Transverse colon (tissue), 4 donors: Measurements from ENCODE around the gene TBC1D13. TPM values are rescaled to one million over a fixed set of nuclear protein-coding genes. Genes with fewer than 3 reads are reported as not detected.
"Not testable (repeated sequence)": the region's sequence is repeated elsewhere in the genome, so short reads cannot be mapped to it uniquely, and the experiment has no call there.

ENCODE experiments used
- DNase-seq: peaks from one replicate; pipeline ENCODE4 v3.0.0-alpha.2; 2019
- H3K27ac ChIP-seq, 4 donors: fragments of 200-600 bp; sonication (generic); 2 replicates each; pipeline ENCODE4 v1.5.1; 2016 to 2018; ENCODE audit warnings: inconsistent platforms in 4 of 4
- H3K27me3 ChIP-seq: fragments of 200-600 bp; sonication (generic); 2 replicates; pipeline ENCODE4 v1.5.1; 2017; ENCODE audit warnings: inconsistent platforms
- H3K36me3 ChIP-seq, 4 donors: fragments of 200-600 bp; sonication (generic); 2 replicates each; pipeline ENCODE4 v1.5.1; 2017 to 2019; ENCODE audit warnings: inconsistent platforms in 4 of 4
- H3K4me1 ChIP-seq, 4 donors: fragments of 200-600 bp; sonication (generic); 2 replicates each; pipeline ENCODE4 v1.5.1; 2017 to 2020; ENCODE audit warnings: inconsistent platforms in 4 of 4
- H3K4me3 ChIP-seq, 4 donors: fragments of 200-600 bp; sonication (generic); 1 replicate in 1 of 4; 2 replicates in 3 of 4; pipeline versions ENCODE4 v1.5.1 to v1.6.1; 2017 to 2019; ENCODE audit warnings: inconsistent platforms in 4 of 4
- H3K9me3 ChIP-seq, 2 donors: fragments of 200-600 bp; sonication (generic); 2 replicates each; pipeline ENCODE4 v1.5.1; 2017 to 2019; ENCODE audit warnings: inconsistent platforms in 2 of 2
- EP300 ChIP-seq: sonication (generic); formaldehyde crosslinking; IDR thresholded peaks from one replicate; pipeline ENCODE4 v1.6.1; 2017; ENCODE audit warnings: antibody characterized with exemption, low read depth
- POLR2A ChIP-seq: fragments of 450-650 bp; IDR thresholded peaks from one replicate; pipeline ENCODE4 v1.6.1; 2016; ENCODE audit warnings: antibody characterized with exemption, mild to moderate bottlenecking, moderate library complexity
- POLR2AphosphoS5 ChIP-seq, 3 donors: sonication (generic); formaldehyde crosslinking; IDR thresholded peaks; one replicate each; pipeline ENCODE4 v1.6.1; 2016; ENCODE audit warnings: antibody characterized with exemption in 3 of 3
- WGBS, 2 donors: methylation state at CpG; one replicate each; pipeline ENCODE4 v1.1.5; 2018; ENCODE audit warnings: low coverage in 1 of 2; 5-methylcytosine and 5-hydroxymethylcytosine counted together
- in situ Hi-C, 4 donors: fragments of 200-750 bp; cut with MboI; loops; one replicate each; pipeline versions ENCODE4 v1.15.0 to v1.15.1; 2017; ENCODE audit warnings: low sequenced_read_pairs in 3 of 4, low pct_ligation_motif_present in 1 of 4, low pct_unique_long_range_greater_than_20kb in 1 of 4
- intact Hi-C: fragments of 100-400 bp; cut with DNase I; formaldehyde crosslinking; loops from one replicate; pipeline ENCODE4 v1.15.1; 2023; ENCODE audit warnings: low total_unique reads
- small RNA-seq, 4 donors: library from RNA; depleted of rRNA; stranded (forward); fragments of <200 nt; gene quantifications; one replicate each; pipeline ENCODE3, GENCODE V24; 2016
- total RNA-seq, 4 donors: library from RNA; depleted of rRNA; stranded (reverse); fragments of >200 nt; gene quantifications; one replicate each; pipeline ENCODE4 v1.1.0, GENCODE V29; 2016
- TF ChIP-seq, protein P1 (sequence below), 5 experiments: fragments of 200-600 bp in 3 of 5; fragments of 450-650 bp in 2 of 5; sonication (generic) in 3 of 5; IDR thresholded peaks; 1 replicate in 2 of 5; 2 replicates in 3 of 5; pipeline ENCODE4 v1.5.1; 2016 to 2017; ENCODE audit warnings: antibody characterized with exemption in 5 of 5, inconsistent platforms in 3 of 5, mild to moderate bottlenecking in 2 of 5, moderate library complexity in 1 of 5

The TBC1D13 gene
- total RNA-seq, 4 donors from 2014 or later: 9.6 to 244 (median 21.6) TPM

DNA sequence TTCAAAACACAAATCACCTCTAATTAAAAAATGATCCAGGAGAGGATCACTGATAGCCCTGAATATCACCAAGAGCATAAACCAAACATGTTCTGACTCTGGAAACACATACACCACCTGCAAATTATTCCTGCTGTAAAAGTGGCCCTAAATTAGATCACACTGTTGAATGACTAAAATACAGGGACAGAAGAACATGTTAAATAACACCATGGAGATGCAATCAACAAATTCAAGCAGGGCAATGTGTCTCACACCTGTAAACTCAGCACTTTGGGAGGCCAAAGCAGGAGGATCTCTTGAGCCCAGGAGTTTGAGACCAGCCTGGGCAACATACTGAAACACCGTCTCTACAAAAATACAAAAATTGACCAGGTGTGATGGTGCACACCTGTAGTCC, 60.8 kb downstream of the TBC1D13 start:
- H3K9me3 ChIP-seq: no peaks in the 10 kb centered on the region
- no peak overlapping the region for H3K4me3 ChIP-seq
- intact Hi-C loops (no loop called here), in situ Hi-C loops (no loop called here)
- no peaks in the 10 kb centered on the region for H3K36me3 ChIP-seq
- TF ChIP-seq, protein P1, sequence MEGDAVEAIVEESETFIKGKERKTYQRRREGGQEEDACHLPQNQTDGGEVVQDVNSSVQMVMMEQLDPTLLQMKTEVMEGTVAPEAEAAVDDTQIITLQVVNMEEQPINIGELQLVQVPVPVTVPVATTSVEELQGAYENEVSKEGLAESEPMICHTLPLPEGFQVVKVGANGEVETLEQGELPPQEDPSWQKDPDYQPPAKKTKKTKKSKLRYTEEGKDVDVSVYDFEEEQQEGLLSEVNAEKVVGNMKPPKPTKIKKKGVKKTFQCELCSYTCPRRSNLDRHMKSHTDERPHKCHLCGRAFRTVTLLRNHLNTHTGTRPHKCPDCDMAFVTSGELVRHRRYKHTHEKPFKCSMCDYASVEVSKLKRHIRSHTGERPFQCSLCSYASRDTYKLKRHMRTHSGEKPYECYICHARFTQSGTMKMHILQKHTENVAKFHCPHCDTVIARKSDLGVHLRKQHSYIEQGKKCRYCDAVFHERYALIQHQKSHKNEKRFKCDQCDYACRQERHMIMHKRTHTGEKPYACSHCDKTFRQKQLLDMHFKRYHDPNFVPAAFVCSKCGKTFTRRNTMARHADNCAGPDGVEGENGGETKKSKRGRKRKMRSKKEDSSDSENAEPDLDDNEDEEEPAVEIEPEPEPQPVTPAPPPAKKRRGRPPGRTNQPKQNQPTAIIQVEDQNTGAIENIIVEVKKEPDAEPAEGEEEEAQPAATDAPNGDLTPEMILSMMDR (IDR thresholded peaks at IDR 0.05): no peak
- TF ChIP-seq POLR2A: no peak
- TF ChIP-seq POLR2AphosphoS5 (IDR thresholded peaks at IDR 0.05): no peak
- no peak for TF ChIP-seq EP300
- no peaks in the 10 kb centered on the region for H3K27me3 ChIP-seq
- no peaks in the 10 kb centered on the region for H3K4me1 ChIP-seq
- no peak overlapping the region for H3K27ac ChIP-seq
- DNase-seq: no peak
- WGBS, 2 donors: 100% methylated on average over 1 of the region's 1 CpG; no CpG with 5 or more reads in 1 of the 2 donors

DNA sequence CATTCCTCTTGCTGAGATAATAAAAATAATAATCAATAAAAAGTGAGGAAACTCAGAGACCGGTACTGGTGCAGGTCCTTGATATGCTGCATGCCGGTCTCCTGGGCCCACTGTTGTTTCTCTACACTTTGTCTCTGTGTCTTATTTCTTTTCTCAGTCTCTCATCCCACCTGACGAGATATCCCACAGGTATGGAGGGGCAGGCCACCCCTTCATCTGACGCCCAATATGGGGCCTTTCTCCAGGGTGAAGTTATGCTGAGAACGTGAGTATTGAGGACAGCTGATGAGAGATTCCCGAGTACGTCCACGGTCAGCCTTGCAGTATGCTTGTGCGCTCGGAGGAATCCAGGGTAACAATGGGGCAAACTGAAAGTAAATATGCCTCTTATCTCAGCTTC, 64.0 kb downstream of the TBC1D13 start:
- H3K4me1 ChIP-seq, H3K27ac ChIP-seq, DNase-seq, H3K9me3 ChIP-seq, H3K27me3 ChIP-seq, H3K36me3 ChIP-seq, intact Hi-C loops, H3K4me3 ChIP-seq, in situ Hi-C loops: not testable (repeated sequence)
- 93 to 95% methylated on average over 8 to 10 of the region's 10 CpGs for WGBS, 2 donors

DNA sequence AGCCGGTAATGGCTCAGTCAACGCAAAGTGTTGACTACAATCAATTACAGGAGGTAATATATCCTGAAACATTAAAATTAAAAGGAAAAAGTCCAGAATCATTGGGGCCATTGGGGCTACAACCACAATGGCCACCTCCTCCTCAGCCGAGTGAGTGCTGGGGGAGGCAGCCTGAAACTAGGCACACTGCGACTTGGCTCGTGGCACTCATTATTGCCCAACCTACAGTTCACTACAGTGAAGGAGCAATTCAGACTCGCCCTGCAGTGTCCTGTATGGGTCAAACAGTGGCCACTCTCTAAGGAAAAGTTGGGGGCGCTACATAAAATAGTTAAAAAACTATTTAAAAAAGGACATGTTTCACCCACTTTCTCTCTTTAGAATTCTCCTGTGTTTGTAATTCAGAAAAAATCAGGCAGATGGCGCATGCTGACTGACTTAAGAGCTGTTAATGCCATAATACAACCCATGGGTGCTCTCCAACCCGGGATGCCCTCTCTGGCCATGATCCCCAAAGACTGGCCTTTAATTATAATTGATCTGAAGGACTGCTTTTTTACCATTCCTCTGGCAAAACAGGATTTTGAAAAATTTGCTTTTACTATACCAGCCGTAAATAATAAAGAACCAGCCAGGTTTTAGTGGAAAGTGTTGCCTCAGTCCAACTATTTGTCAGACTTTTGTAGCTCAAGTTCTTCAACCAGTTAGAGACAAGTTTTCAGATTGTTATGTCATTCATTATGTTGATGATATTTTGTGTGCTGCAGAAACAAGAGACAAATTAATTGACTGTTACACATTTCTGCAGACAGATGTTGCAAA, 64.9 kb downstream of the TBC1D13 start:
- TF ChIP-seq, protein P1 (IDR thresholded peaks at IDR 0.05): peak; percentile 42 to 66 (median 52)
- H3K36me3 ChIP-seq, DNase-seq, H3K27ac ChIP-seq, intact Hi-C loops, in situ Hi-C loops, H3K9me3 ChIP-seq, H3K4me3 ChIP-seq, H3K27me3 ChIP-seq, H3K4me1 ChIP-seq: not testable (repeated sequence)
- WGBS, 2 donors: 58 to 67% methylated on average over 6 to 10 of the region's 10 CpGs

DNA sequence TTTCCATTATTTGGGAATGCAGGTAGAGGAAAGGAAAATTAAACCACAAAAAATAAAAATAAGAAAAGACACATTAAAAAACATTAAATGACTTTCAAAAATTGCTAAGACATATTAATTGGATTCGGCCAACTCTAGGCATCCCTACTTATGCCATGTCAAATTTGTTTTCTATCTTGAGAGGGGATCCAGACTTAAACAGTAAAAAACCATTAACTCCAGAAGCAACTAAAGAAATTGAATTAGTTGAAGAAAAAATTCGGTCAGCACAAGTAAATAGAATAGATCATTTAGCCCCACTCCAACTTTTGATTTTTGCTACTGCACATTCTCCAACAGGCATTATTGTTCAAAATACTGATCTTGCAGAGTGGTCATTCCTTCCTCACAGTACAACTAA, 65.6 kb downstream of the TBC1D13 start:
- H3K27me3 ChIP-seq, H3K36me3 ChIP-seq, intact Hi-C loops, H3K27ac ChIP-seq, H3K4me3 ChIP-seq, in situ Hi-C loops, H3K4me1 ChIP-seq, DNase-seq, H3K9me3 ChIP-seq: not testable (repeated sequence)
- 86 to 88% methylated on average over 2 of the region's 2 CpGs for WGBS, 2 donors

DNA sequence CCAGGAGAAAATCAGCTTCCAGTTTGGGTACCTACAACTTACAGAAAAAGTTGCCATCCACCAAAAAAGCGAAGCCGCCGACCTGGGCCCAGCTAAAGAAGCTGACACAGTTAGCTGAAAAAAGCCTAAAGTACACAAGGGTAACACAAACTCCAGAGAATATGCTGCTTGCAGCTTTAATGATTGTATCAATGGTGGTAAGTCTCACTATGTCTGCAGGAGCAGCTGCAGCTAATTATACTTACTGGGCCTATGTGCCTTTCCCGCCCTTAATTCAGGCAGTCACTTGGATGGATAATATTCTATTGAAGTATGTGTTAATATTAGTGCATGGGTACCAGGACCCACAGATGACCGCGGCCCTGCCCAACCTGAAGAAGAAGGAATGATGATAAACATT, 67.4 kb downstream of the TBC1D13 start:
- H3K27ac ChIP-seq, H3K9me3 ChIP-seq, H3K4me3 ChIP-seq, H3K36me3 ChIP-seq, DNase-seq, in situ Hi-C loops, H3K27me3 ChIP-seq, intact Hi-C loops, H3K4me1 ChIP-seq: not testable (repeated sequence)
- 94 to 100% methylated on average over 1 to 6 of the region's 6 CpGs for WGBS, 2 donors

DNA sequence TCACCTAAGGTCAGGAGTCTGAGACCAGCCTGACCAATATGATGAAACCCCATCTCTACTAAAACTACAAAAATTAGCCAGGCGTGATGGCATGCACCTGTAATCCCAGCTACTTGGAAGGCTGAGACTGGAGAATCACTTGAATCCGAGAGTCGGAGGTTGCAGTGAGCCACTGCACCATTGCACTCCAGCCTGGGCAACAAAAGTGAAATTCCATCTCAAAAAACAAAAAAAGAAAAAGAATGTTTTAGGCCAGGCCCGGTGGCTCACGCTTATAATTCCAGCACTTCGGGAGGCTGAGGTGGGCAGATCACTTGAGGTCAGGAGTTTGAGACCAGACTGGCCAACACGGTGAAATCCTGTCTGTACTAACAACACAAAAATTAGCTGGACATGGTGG, 71.4 kb downstream of the TBC1D13 start:
- intact Hi-C loops, DNase-seq, H3K27me3 ChIP-seq, H3K27ac ChIP-seq, H3K4me3 ChIP-seq, in situ Hi-C loops, H3K9me3 ChIP-seq, H3K36me3 ChIP-seq, H3K4me1 ChIP-seq: not testable (repeated sequence)
- 80 to 96% methylated on average over 3 to 7 of the region's 7 CpGs for WGBS, 2 donors

Small RNA genes within 50 kb of the gene (small RNA-seq; reads per million reads assigned to genes)
- gene RF00017: 0 reads per million in 4 donors

Other genes with a start within 250 kb of the TBC1D13 start
- 100 to 1,000 TPM; 234 to 464 (median 328) TPM for gene SPTAN1, start 234.7 kb upstream of the TBC1D13 start, total RNA-seq
- 100 to 1,000 TPM in 2 of 4 donors, 10 to 100 TPM in 2; 41.4 to 160 (median 94.9) TPM for gene DYNC2I2, start 130.4 kb upstream of the TBC1D13 start, total RNA-seq
- gene SET, start 98.0 kb upstream of the TBC1D13 start, total RNA-seq: 100 to 1,000 TPM in 1 of 4 donors, 10 to 100 TPM in 3; 29.2 to 153 (median 64.4) TPM
- gene PKN3, start 84.8 kb upstream of the TBC1D13 start, total RNA-seq: 10 to 100 TPM in 1 of 4 donors, 1 to 10 TPM in 3; 1.9 to 20.1 (median 5.8) TPM
- gene ZDHHC12, start 63.1 kb upstream of the TBC1D13 start, total RNA-seq: 100 to 1,000 TPM in 2 of 4 donors, 10 to 100 TPM in 2; 35.6 to 190 (median 123) TPM
- 100 to 1,000 TPM in 1 of 4 donors, 10 to 100 TPM in 3; 57.5 to 116 (median 73.8) TPM for gene ZER1, start 15.3 kb upstream of the TBC1D13 start, total RNA-seq
- gene ENDOG, start 31.2 kb downstream of the TBC1D13 start, total RNA-seq: 10 to 100 TPM; 29.7 to 83.0 (median 52.8) TPM
- gene SPOUT1, start 42.5 kb downstream of the TBC1D13 start, total RNA-seq: 10 to 100 TPM; 19.5 to 48.3 (median 26.6) TPM
- 1 to 10 TPM in 2 of 4 donors, not detected in 2; 1.6 to 3.5 TPM for gene KYAT1, start 94.7 kb downstream of the TBC1D13 start, total RNA-seq
- gene LRRC8A, start 94.9 kb downstream of the TBC1D13 start, total RNA-seq: 100 to 1,000 TPM in 1 of 4 donors, 10 to 100 TPM in 3; 29.4 to 116 (median 35.5) TPM
- 10 to 100 TPM in 1 of 4 donors, 1 to 10 TPM in 3; 3.2 to 22.4 (median 5.5) TPM for gene PHYHD1, start 133.7 kb downstream of the TBC1D13 start, total RNA-seq
- gene DOLK, start 160.3 kb downstream of the TBC1D13 start, total RNA-seq: 10 to 100 TPM in 3 of 4 donors, 1 to 10 TPM in 1; 9.2 to 20.6 (median 11.7) TPM
- 10 to 100 TPM; 18.0 to 79.3 (median 38.4) TPM for gene NUP188, start 160.4 kb downstream of the TBC1D13 start, total RNA-seq
- gene SH3GLB2, start 241.1 kb downstream of the TBC1D13 start, total RNA-seq: 100 to 1,000 TPM; 184 to 391 (median 224) TPM
- 100 to 1,000 TPM in 1 of 4 donors, 10 to 100 TPM in 3; 72.0 to 245 (median 74.0) TPM for gene MIGA2, start 249.4 kb downstream of the TBC1D13 start, total RNA-seq